HEK293 (cell line): Measurements from ENCODE around the gene PDE6H.

Experiments
- CTCF ChIA-PET: fragments of 350-600 bp; formaldehyde crosslinking; extraction: SDS; loops from one replicate; lab custom pipeline; 2021; ENCODE audit warnings: antibody characterized with exemption; lab: Yijun Ruan, JAX
- POLR2A ChIA-PET: fragments of 300-600 bp; formaldehyde crosslinking; extraction: SDS; loops from one replicate; lab custom pipeline; 2020; ENCODE audit warnings: antibody characterized with exemption, inconsistent platforms; lab: Yijun Ruan, JAX
- H3K27ac ChIP-seq: fragments of 200-500 bp; sonication (Bioruptor generic); 2 replicates; pipeline ENCODE4 v1.5.1; 2014; ENCODE audit warnings: low read depth, low read length, control low read depth, inconsistent platforms; ENCODE audit errors: extremely low read depth
- H3K36me3 ChIP-seq, 2 experiments: fragments of 200-500 bp in 1 of 2; sonication (Bioruptor generic) in 1 of 2; 1 replicate in 1 of 2; 2 replicates in 1 of 2; pipeline ENCODE4 v1.5.1; 2014 to 2017; ENCODE audit warnings: inconsistent platforms in 2 of 2, low read length in 2 of 2; ENCODE audit not compliant: control insufficient read depth in 2 of 2, insufficient read depth in 1 of 2
- H3K4me1 ChIP-seq: fragments of 200-500 bp; sonication (Bioruptor generic); 2 replicates; pipeline ENCODE4 v1.5.1; 2014; ENCODE audit warnings: mild to moderate bottlenecking, low read length, inconsistent platforms; ENCODE audit not compliant: control insufficient read depth, insufficient read depth
- H3K4me3 ChIP-seq: 2 replicates; pipeline ENCODE4 v1.5.1; 2011; ENCODE audit warnings: low read depth, mild to moderate bottlenecking, control low read depth, low read length, moderate library complexity
- H3K9me3 ChIP-seq: fragments of 200-500 bp; sonication (Bioruptor generic); 2 replicates; pipeline ENCODE4 v1.5.1; 2014; ENCODE audit warnings: low read depth, low read length, inconsistent platforms; ENCODE audit not compliant: control insufficient read depth, insufficient read depth
- KLF10 ChIP-seq: fragments of 450-650 bp; IDR thresholded peaks from 2 replicates; pipeline ENCODE4 v1.5.1; 2018; ENCODE audit warnings: missing biosample characterization, mild to moderate bottlenecking, missing genetic modification characterization
- KLF8 ChIP-seq: fragments of 450-650 bp; formaldehyde crosslinking; IDR thresholded peaks from 2 replicates; pipeline ENCODE4 v1.5.1; 2016; ENCODE audit warnings: missing biosample characterization, missing genetic modification characterization
- SP3 ChIP-seq: fragments of 450-650 bp; formaldehyde crosslinking; IDR thresholded peaks from 2 replicates; pipeline ENCODE4 v1.5.1; 2016; ENCODE audit warnings: missing biosample characterization, missing genetic modification characterization
- YY1 ChIP-seq: fragments of 450-650 bp; formaldehyde crosslinking; IDR thresholded peaks from 2 replicates; pipeline ENCODE4 v1.5.1; 2018; ENCODE audit warnings: missing biosample characterization, missing genetic modification characterization
- ZBTB1 ChIP-seq: fragments of 450-650 bp; formaldehyde crosslinking; IDR thresholded peaks from 2 replicates; pipeline ENCODE4 v1.5.1; 2016; ENCODE audit warnings: missing biosample characterization, missing genetic modification characterization
- ZNF2 ChIP-seq: fragments of 450-650 bp; formaldehyde crosslinking; IDR thresholded peaks from 2 replicates; pipeline ENCODE4 v1.5.1; 2016; ENCODE audit warnings: missing biosample characterization, missing genetic modification characterization
- ZNF214 ChIP-seq: fragments of 450-650 bp; formaldehyde crosslinking; IDR thresholded peaks from 2 replicates; pipeline ENCODE4 v1.5.1; 2017; ENCODE audit warnings: missing biosample characterization, mild to moderate bottlenecking, missing genetic modification characterization, borderline replicate concordance
- ZNF311 ChIP-seq: fragments of 450-650 bp; formaldehyde crosslinking; IDR thresholded peaks from 2 replicates; pipeline ENCODE4 v1.5.1; 2017; ENCODE audit warnings: missing biosample characterization, missing genetic modification characterization, borderline replicate concordance
- ZNF324 ChIP-seq: fragments of 450-650 bp; formaldehyde crosslinking; IDR thresholded peaks from 2 replicates; pipeline ENCODE4 v1.5.1; 2016; ENCODE audit warnings: missing biosample characterization, missing genetic modification characterization
- ZNF335 ChIP-seq: fragments of 450-650 bp; formaldehyde crosslinking; conservative IDR thresholded peaks from 2 replicates; pipeline ENCODE4 v1.5.1; 2016; ENCODE audit warnings: missing biosample characterization, missing genetic modification characterization
- ZNF366 ChIP-seq: fragments of 450-650 bp; formaldehyde crosslinking; conservative IDR thresholded peaks from 2 replicates; pipeline ENCODE4 v1.5.1; 2016; ENCODE audit warnings: missing biosample characterization, missing genetic modification characterization
- ZNF514 ChIP-seq: fragments of 450-650 bp; formaldehyde crosslinking; IDR thresholded peaks from 2 replicates; pipeline ENCODE4 v1.5.1; 2016; ENCODE audit warnings: missing biosample characterization, missing genetic modification characterization
- ZNF600 ChIP-seq: fragments of 450-650 bp; formaldehyde crosslinking; IDR thresholded peaks from 2 replicates; pipeline ENCODE4 v1.5.1; 2016; ENCODE audit warnings: missing biosample characterization, missing genetic modification characterization
- ZNF629 ChIP-seq: fragments of 450-650 bp; formaldehyde crosslinking; IDR thresholded peaks from 2 replicates; pipeline ENCODE4 v1.5.1; 2017; ENCODE audit warnings: missing biosample characterization, missing genetic modification characterization
- ZNF664 ChIP-seq: fragments of 450-650 bp; formaldehyde crosslinking; IDR thresholded peaks from 2 replicates; pipeline ENCODE4 v1.5.1; 2016; ENCODE audit warnings: missing biosample characterization, missing genetic modification characterization
- ZNF670 ChIP-seq: fragments of 450-650 bp; formaldehyde crosslinking; IDR thresholded peaks from 2 replicates; pipeline ENCODE4 v1.5.1; 2016; ENCODE audit warnings: missing biosample characterization, missing genetic modification characterization, low read depth
- ZNF76 ChIP-seq: fragments of 450-650 bp; formaldehyde crosslinking; IDR thresholded peaks from 2 replicates; pipeline ENCODE4; 2016; ENCODE audit warnings: low read depth, missing biosample characterization, missing genetic modification characterization, borderline replicate concordance
- ZNF776 ChIP-seq: fragments of 450-650 bp; formaldehyde crosslinking; IDR thresholded peaks from 2 replicates; pipeline ENCODE4 v1.5.0; 2017; ENCODE audit warnings: missing biosample characterization, missing genetic modification characterization, borderline replicate concordance
- TF ChIP-seq, protein P1 (sequence below): fragments of 450-650 bp; formaldehyde crosslinking; IDR thresholded peaks from 2 replicates; pipeline ENCODE4 v1.5.1; 2016; ENCODE audit warnings: missing biosample characterization, missing genetic modification characterization
- TF ChIP-seq, protein P2 (sequence below): fragments of 450-650 bp; formaldehyde crosslinking; IDR thresholded peaks from 2 replicates; pipeline ENCODE4 v1.5.1; 2016; ENCODE audit warnings: missing biosample characterization, missing genetic modification characterization
- TF ChIP-seq, protein P3 (sequence below): fragments of 450-650 bp; formaldehyde crosslinking; IDR thresholded peaks from 2 replicates; pipeline ENCODE4 v1.5.1; 2016; ENCODE audit warnings: missing biosample characterization, missing genetic modification characterization
- TF ChIP-seq, protein P4 (sequence below): fragments of 450-650 bp; formaldehyde crosslinking; IDR thresholded peaks from 2 replicates; pipeline ENCODE4 v1.5.1; 2016; ENCODE audit warnings: missing biosample characterization, missing genetic modification characterization
- TF ChIP-seq, protein P5 (sequence below): fragments of 450-650 bp; formaldehyde crosslinking; IDR thresholded peaks from 2 replicates; pipeline ENCODE4 v1.5.1; 2016; ENCODE audit warnings: missing biosample characterization, missing genetic modification characterization, low read depth

Gene PDE6H

DNA sequence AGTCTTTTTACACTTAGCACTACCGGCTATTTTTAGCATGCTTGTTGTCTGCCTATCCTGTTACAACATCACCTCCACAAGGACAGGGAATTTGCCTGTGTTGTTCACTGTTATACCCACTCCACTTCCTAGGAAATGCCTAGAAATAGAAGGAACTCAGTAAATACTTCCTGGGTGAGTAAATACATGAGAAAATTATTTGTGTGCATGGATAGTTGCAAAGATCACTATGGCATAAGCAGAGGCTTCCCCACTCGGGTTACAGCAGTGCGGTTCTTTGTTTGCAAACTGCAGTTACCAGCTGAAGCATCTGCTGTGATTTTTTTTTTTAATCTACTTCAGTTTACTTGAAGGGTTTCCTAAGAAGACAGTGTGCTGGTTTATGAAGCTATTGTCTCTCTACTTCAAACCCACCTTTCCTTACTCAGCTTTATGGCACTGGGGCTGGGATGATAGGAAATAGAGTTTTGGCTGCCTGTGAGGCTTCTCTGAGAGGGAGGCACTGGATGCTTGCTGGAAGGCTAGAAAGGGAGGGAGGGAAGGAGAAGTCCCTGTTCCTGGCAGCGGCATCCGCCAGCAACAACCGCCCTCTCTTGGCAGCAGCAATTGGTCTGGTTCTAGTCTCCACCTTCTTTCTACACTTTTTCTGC lies 29.0 kb downstream of the PDE6H start:
- Histone ChIP-seq H3K4me1 (no peaks in the 10 kb centered on the region), H3K27ac (no peak overlapping the region), H3K4me3 (no peak overlapping the region), H3K9me3 (no peaks in the 10 kb centered on the region), H3K36me3 (no peaks in the 10 kb centered on the region)
- ChIA-PET CTCF (interaction anchor here (0.7 to 1.5 kb wide), 2 partner anchors 13 to 246 kb away, joined by 4 to 5 read pairs; no protein-coding TSS in a partner anchor), POLR2A (no interaction called here)
- TF ChIP-seq ZNF664 (tag by site-specific recombination) (no peak), ZNF670 (tag by site-specific recombination) (no peak), ZNF629 (tag by site-specific recombination) (no peak), ZBTB1 (tag by site-specific recombination) (no peak), YY1 (no peak)
- TF ChIP-seq, protein P1, sequence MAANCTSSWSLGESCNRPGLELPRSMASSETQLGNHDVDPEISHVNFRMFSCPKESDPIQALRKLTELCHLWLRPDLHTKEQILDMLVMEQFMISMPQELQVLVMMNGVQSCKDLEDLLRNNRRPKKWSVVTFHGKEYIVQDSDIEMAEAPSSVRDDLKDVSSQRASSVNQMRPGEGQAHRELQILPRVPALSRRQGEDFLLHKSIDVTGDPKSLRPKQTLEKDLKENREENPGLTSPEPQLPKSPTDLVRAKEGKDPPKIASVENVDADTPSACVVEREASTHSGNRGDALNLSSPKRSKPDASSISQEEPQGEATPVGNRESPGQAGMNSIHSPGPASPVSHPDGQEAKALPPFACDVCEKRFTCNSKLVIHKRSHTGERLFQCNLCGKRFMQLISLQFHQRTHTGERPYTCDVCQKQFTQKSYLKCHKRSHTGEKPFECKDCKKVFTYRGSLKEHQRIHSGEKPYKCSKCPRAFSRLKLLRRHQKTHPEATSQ (tag by site-specific recombination), result no peak
- TF ChIP-seq, protein P2, sequence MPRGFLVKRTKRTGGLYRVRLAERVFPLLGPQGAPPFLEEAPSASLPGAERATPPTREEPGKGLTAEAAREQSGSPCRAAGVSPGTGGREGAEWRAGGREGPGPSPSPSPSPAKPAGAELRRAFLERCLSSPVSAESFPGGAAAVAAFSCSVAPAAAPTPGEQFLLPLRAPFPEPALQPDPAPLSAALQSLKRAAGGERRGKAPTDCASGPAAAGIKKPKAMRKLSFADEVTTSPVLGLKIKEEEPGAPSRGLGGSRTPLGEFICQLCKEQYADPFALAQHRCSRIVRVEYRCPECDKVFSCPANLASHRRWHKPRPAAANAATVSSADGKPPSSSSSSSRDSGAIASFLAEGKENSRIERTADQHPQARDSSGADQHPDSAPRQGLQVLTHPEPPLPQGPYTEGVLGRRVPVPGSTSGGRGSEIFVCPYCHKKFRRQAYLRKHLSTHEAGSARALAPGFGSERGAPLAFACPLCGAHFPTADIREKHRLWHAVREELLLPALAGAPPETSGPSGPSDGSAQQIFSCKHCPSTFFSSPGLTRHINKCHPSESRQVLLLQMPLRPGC (tag by site-specific recombination), result no peak

DNA sequence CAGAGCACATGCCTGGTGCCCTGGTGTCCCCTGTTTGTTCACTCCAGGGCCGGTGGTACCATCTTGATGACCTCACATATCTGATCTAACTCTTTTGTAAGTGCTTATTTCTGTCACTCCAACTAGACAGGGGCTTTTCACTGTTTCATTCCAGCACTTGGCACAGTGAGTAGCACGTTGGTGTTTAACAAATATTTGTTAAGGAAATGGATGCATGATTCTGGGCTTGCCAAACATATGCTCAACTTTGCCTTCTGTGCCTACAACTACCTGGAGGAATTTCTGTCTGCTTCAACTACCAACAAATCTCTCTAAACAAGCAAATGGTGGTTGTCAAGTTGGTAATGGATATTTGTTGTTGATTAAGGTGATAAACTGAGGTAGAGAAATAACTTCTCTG lies 31.6 kb downstream of the PDE6H start:
- CTCF ChIA-PET, result interaction anchor here (1.3 kb wide), 1 partner anchor 9 kb away, joined by 4 read pairs; no protein-coding TSS in a partner anchor
- POLR2A ChIA-PET, result no interaction called here
- no peaks in the 10 kb centered on the region for H3K9me3 ChIP-seq

DNA sequence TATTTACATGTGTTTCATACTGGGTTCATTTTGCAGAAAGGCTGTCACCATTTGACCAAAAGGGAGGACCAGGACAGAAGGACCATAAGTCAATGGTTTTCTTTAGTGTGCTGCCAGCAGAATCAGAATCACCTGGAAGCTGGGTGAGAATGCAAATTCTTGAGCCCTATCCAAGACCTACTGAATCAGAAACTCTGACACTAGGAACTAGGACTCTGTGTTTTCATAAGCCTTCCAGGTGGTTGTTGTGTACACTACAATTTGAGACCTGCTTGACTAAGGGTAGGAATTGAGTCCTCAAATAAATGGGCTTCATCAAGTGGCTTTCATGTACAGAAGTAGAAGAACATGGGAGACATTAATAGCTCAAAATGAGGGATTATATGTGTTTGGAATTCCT lies 32.2 kb downstream of the PDE6H start:
- CTCF ChIA-PET, result interaction anchor here (0.9 kb wide), 2 partner anchors 10 to 14 kb away, joined by 3 to 4 read pairs; no protein-coding TSS in a partner anchor
- H3K36me3 ChIP-seq, result no peaks in the 10 kb centered on the region
- POLR2A ChIA-PET, result no interaction called here
- TF ChIP-seq SP3 (tag by site-specific recombination) (no peak), ZNF600 (tag by site-specific recombination) (no peak), ZNF366 (tag by site-specific recombination) (no peak), ZNF514 (no peak), KLF8 (no peak), ZNF335 (tag by site-specific recombination) (no peak), ZNF776 (tag by site-specific recombination) (no peak)
- TF ChIP-seq, protein P3, sequence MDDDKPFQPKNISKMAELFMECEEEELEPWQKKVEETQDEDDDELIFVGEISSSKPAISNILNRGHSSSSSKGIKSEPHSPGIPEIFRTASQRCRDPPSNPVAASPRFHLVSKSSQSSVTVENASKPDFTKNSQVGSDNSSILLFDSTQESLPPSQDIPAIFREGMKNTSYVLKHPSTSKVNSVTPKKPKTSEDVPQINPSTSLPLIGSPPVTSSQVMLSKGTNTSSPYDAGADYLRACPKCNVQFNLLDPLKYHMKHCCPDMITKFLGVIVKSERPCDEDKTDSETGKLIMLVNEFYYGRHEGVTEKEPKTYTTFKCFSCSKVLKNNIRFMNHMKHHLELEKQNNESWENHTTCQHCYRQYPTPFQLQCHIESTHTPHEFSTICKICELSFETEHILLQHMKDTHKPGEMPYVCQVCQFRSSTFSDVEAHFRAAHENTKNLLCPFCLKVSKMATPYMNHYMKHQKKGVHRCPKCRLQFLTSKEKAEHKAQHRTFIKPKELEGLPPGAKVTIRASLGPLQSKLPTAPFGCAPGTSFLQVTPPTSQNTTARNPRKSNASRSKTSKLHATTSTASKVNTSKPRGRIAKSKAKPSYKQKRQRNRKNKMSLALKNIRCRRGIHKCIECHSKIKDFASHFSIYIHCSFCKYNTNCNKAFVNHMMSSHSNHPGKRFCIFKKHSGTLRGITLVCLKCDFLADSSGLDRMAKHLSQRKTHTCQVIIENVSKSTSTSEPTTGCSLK (tag by site-specific recombination), result no peak
- TF ChIP-seq, protein P4, sequence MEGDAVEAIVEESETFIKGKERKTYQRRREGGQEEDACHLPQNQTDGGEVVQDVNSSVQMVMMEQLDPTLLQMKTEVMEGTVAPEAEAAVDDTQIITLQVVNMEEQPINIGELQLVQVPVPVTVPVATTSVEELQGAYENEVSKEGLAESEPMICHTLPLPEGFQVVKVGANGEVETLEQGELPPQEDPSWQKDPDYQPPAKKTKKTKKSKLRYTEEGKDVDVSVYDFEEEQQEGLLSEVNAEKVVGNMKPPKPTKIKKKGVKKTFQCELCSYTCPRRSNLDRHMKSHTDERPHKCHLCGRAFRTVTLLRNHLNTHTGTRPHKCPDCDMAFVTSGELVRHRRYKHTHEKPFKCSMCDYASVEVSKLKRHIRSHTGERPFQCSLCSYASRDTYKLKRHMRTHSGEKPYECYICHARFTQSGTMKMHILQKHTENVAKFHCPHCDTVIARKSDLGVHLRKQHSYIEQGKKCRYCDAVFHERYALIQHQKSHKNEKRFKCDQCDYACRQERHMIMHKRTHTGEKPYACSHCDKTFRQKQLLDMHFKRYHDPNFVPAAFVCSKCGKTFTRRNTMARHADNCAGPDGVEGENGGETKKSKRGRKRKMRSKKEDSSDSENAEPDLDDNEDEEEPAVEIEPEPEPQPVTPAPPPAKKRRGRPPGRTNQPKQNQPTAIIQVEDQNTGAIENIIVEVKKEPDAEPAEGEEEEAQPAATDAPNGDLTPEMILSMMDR (tag by site-specific recombination), result no peak
- TF ChIP-seq, protein P5, sequence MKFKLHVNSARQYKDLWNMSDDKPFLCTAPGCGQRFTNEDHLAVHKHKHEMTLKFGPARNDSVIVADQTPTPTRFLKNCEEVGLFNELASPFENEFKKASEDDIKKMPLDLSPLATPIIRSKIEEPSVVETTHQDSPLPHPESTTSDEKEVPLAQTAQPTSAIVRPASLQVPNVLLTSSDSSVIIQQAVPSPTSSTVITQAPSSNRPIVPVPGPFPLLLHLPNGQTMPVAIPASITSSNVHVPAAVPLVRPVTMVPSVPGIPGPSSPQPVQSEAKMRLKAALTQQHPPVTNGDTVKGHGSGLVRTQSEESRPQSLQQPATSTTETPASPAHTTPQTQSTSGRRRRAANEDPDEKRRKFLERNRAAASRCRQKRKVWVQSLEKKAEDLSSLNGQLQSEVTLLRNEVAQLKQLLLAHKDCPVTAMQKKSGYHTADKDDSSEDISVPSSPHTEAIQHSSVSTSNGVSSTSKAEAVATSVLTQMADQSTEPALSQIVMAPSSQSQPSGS (tag by site-specific recombination), result no peak
- TF ChIP-seq, all 188 proteins: peak for 0
- H3K9me3 ChIP-seq, result no peaks in the 10 kb centered on the region
- no peaks in the 10 kb centered on the region for H3K4me1 ChIP-seq
- H3K27ac ChIP-seq, result no peak overlapping the region
- no peak overlapping the region for H3K4me3 ChIP-seq

More for the DNA sequence above, 31.6 kb downstream of the PDE6H start:
- Histone ChIP-seq H3K4me3 (no peak overlapping the region), H3K27ac (no peak overlapping the region), H3K36me3 (no peaks in the 10 kb centered on the region), H3K4me1 (no peaks in the 10 kb centered on the region)
- TF ChIP-seq ZNF311, result no peak
- TF ChIP-seq ZNF324 (tag by site-specific recombination), result no peak
- TF ChIP-seq ZNF2, result no peak
- no peak for TF ChIP-seq KLF10 (tag by site-specific recombination)
- TF ChIP-seq ZNF214 (tag by site-specific recombination), result no peak
- no peak for TF ChIP-seq ZNF76 (tag by site-specific recombination)
